ENCODE measurements around the gene TBL1X.

- TF ChIP-seq BHLHE40 (IDR thresholded peaks at IDR 0.05; ENCODE audit: borderline replicate concordance in 1 of 2, low read depth in 2 of 2, low read length in 1 of 2) (no peak), CTCF (IDR thresholded peaks at IDR 0.05 in 2 of 3, conservative IDR thresholded peaks at IDR 0.05 in 1 of 3; ENCODE audit: control insufficient read depth in 2 of 3, extremely low read depth in 1 of 3, insufficient read depth in 1 of 3, low read depth in 3 of 3, low read length in 3 of 3) (no peak), ZBTB33 (IDR thresholded peaks at IDR 0.05) (no peak), POLR2AphosphoS5 (IDR thresholded peaks at IDR 0.05; ENCODE audit: low read length) (no peak), POLR2A (IDR thresholded peaks at IDR 0.05; ENCODE audit: low read depth, low read length) (no peak), BCL11A (IDR thresholded peaks at IDR 0.05; ENCODE audit: low read depth, low read length) (no peak), HCFC1 (IDR thresholded peaks at IDR 0.05; ENCODE audit: low read length) (no peak), EGR1 (IDR thresholded peaks at IDR 0.05; ENCODE audit: borderline replicate concordance in 1 of 2, low read depth in 2 of 2, low read length in 2 of 2) (no peak), ZSCAN29 (IDR thresholded peaks at IDR 0.05) (no peak), ESRRA (IDR thresholded peaks at IDR 0.05; ENCODE audit: low read length) (no peak), ZNF274 (IDR thresholded peaks at IDR 0.05; ENCODE audit: insufficient read depth, insufficient read length) (no peak), NRF1 (conservative IDR thresholded peaks at IDR 0.05; ENCODE audit: low read depth, low read length) (no peak)
Measured at GRCh38 chrX:9681011-9681410, 216.2 kb downstream of the TBL1X start.

All from GM12878 (cell line).